GM19351 (cell line): ENCODE results near the gene MAML2.
A peak's percentile ranks its signal among the peaks of the same experiment; 100 is the strongest.
"Not testable (repeated sequence)": the region's sequence is repeated elsewhere in the genome, so short reads cannot be mapped to it uniquely, and the experiment has no call there.

Experiments used
- ATAC-seq: cut with Tn5 transposase; IDR thresholded peaks from one replicate; pipeline ENCODE4 v1.9.1; 2021; ENCODE audit warnings: mild to moderate bottlenecking, moderate library complexity; ENCODE audit not compliant: unreplicated experiment

The MAML2 gene

GRCh38 chr11:96272529-96273222, 70.3 kb downstream of the MAML2 start:
- peak; percentile 69 for ATAC-seq

- ATAC-seq = no peak
Observed at GRCh38 chr11:96271777-96272176, 71.2 kb downstream of the MAML2 start.

GRCh38 chr11:96271352-96271751, 71.6 kb downstream of the MAML2 start:
- ATAC-seq = not testable (repeated sequence)

- not testable (repeated sequence) for ATAC-seq
Observed at GRCh38 chr11:96268527-96268926, 74.5 kb downstream of the MAML2 start.

- ATAC-seq = peak; percentile 97
Observed at GRCh38 chr11:96267496-96268032, 75.4 kb downstream of the MAML2 start.

- no peak for ATAC-seq
Observed at GRCh38 chr11:96267001-96267495, 75.9 kb downstream of the MAML2 start.

GRCh38 chr11:96265972-96266371, 77.0 kb downstream of the MAML2 start:
- no peak for ATAC-seq

- ATAC-seq = no peak
Observed at GRCh38 chr11:96265220-96265737, 77.7 kb downstream of the MAML2 start.

- ATAC-seq = no peak
Observed at GRCh38 chr11:96264364-96264763, 78.6 kb downstream of the MAML2 start.

GRCh38 chr11:96263238-96263763, 79.7 kb downstream of the MAML2 start:
- ATAC-seq = no peak

- no peak for ATAC-seq
Observed at GRCh38 chr11:96260532-96260931, 82.5 kb downstream of the MAML2 start.

GRCh38 chr11:96260067-96260511, 82.9 kb downstream of the MAML2 start:
- no peak for ATAC-seq

GRCh38 chr11:96259134-96259830, 83.7 kb downstream of the MAML2 start:
- ATAC-seq = no peak

GRCh38 chr11:96257972-96258934, 84.7 kb downstream of the MAML2 start:
- ATAC-seq = peak; percentile 73

- ATAC-seq = no peak
Observed at GRCh38 chr11:96257036-96257435, 86.0 kb downstream of the MAML2 start.

- ATAC-seq = no peak
Observed at GRCh38 chr11:96256215-96257011, 86.6 kb downstream of the MAML2 start.

GRCh38 chr11:96254854-96255253, 88.1 kb downstream of the MAML2 start:
- ATAC-seq = no peak

- ATAC-seq = peak; percentile 56
Observed at GRCh38 chr11:96254087-96254486, 88.9 kb downstream of the MAML2 start.

GRCh38 chr11:96246718-96247552, 96.1 kb downstream of the MAML2 start:
- ATAC-seq = no peak
